Endothelial cell of umbilical vein (primary cell): ENCODE measurements around the gene MYO7B. TPM values are rescaled to one million over a fixed set of nuclear protein-coding genes. Genes with fewer than 3 reads are reported as not detected.

Experiments used
- BruUV-seq: library from RNA; stranded (reverse); fragments of 400-500 nt; replicated peaks from 2 replicates; lab custom pipeline; 2021; lab: Mats Ljungman, UMichigan
- CTCF ChIA-PET: fragments of 300-600, 350-600 bp; sonication (Branson Sonifier 250); formaldehyde crosslinking; loops from one replicate; lab custom pipeline; 2021; ENCODE audit warnings: antibody characterized with exemption, inconsistent platforms; lab: Charles Lee
- POLR2A ChIA-PET: fragments of 300-600, 350-600 bp; sonication (Branson Sonifier 250); formaldehyde crosslinking; loops from one replicate; lab custom pipeline; 2021; ENCODE audit warnings: antibody characterized with exemption, inconsistent platforms; lab: Charles Lee
- DNase-seq: peaks from one replicate; pipeline ENCODE4 v3.0.0-alpha.2; 2011; ENCODE audit warnings: low read depth, low spot score
- FAIRE-seq: peaks from 2 replicates; lab custom pipeline; 2011; peaks lifted over from hg19 to GRCh38; lab: Jason Lieb, UNC
- H2AFZ ChIP-seq: 2 replicates; pipeline ENCODE4 v1.6.0; 2012; ENCODE audit warnings: low read depth, low read length, control low read depth, inconsistent platforms
- H3K27ac ChIP-seq: 2 replicates; pipeline ENCODE4 v1.5.1; 2011; ENCODE audit warnings: low read depth, mild to moderate bottlenecking, control low read depth, low read length, moderate library complexity; ENCODE audit not compliant: insufficient read depth
- H3K27me3 ChIP-seq, 2 experiments: 2 replicates each; pipeline versions ENCODE4 v1.6.0 to v1.6.1; 2011; ENCODE audit warnings: low read length in 2 of 2, mixed read lengths in 1 of 2; ENCODE audit not compliant: control insufficient read depth in 2 of 2, insufficient read depth in 2 of 2
- H3K36me3 ChIP-seq, 2 experiments: 2 replicates in 1 of 2; 3 replicates in 1 of 2; pipeline ENCODE4 v1.5.1; 2011; ENCODE audit warnings: low read length in 2 of 2, mild to moderate bottlenecking in 1 of 2, moderate library complexity in 1 of 2; ENCODE audit not compliant: control insufficient read depth in 2 of 2, insufficient read depth in 2 of 2; ENCODE audit errors: extremely low read depth in 1 of 2
- H3K4me1 ChIP-seq: 3 replicates; pipeline ENCODE4 v1.5.1; 2011; ENCODE audit warnings: mild to moderate bottlenecking, low read length; ENCODE audit not compliant: control insufficient read depth, insufficient read depth; ENCODE audit errors: extremely low read depth
- H3K4me2 ChIP-seq: 2 replicates; pipeline ENCODE4 v1.6.1; 2011; ENCODE audit warnings: low read length, control low read depth, mixed read lengths; ENCODE audit not compliant: insufficient read depth
- H3K4me3 ChIP-seq, 3 experiments: fragments of 200-600 bp in 1 of 3; sonication (generic), shearing (Covaris generic) in 1 of 3; replicated peaks in 1 of 3; 2 replicates each; pipeline ENCODE4 v1.5.1; 2011 to 2016; ENCODE audit warnings: control low read depth in 3 of 3, low read length in 3 of 3, mild to moderate bottlenecking in 2 of 3, inconsistent platforms in 1 of 3, low read depth in 1 of 3, moderate library complexity in 1 of 3; ENCODE audit not compliant: insufficient read depth in 1 of 3
- H3K79me2 ChIP-seq: 2 replicates; pipeline ENCODE4 v1.6.0; 2012; ENCODE audit warnings: low read length, inconsistent platforms; ENCODE audit not compliant: control insufficient read depth, insufficient read depth
- H3K9ac ChIP-seq: replicated peaks from 2 replicates; pipeline ENCODE3; 2011; ENCODE audit warnings: low read length, control low read depth; ENCODE audit not compliant: insufficient read depth; ENCODE audit errors: extremely low read depth
- H3K9me1 ChIP-seq: replicated peaks from 3 replicates; pipeline ENCODE4 v1.6.0; 2011; ENCODE audit warnings: mild to moderate bottlenecking, low read length; ENCODE audit not compliant: control insufficient read depth, insufficient read depth; ENCODE audit errors: extremely low read depth
- H3K9me3 ChIP-seq: replicated peaks from 2 replicates; pipeline ENCODE4 v1.5.1; 2012; ENCODE audit warnings: low read length, inconsistent platforms; ENCODE audit not compliant: control insufficient read depth, insufficient read depth
- H4K20me1 ChIP-seq: replicated peaks from 2 replicates; pipeline ENCODE3; 2011; ENCODE audit warnings: mild to moderate bottlenecking, low read length; ENCODE audit not compliant: control insufficient read depth, insufficient read depth; ENCODE audit errors: extremely low read depth
- EZH2 ChIP-seq: IDR thresholded peaks from 2 replicates; pipeline ENCODE4 v1.6.1; 2012; ENCODE audit warnings: borderline replicate concordance, low read depth, mild to moderate bottlenecking, moderate library complexity, low read length, inconsistent platforms; ENCODE audit not compliant: severe bottlenecking
- FOS ChIP-seq: IDR thresholded peaks from 2 replicates; pipeline ENCODE4 v1.6.1; 2011; ENCODE audit warnings: mild to moderate bottlenecking, low read length, moderate library complexity, borderline replicate concordance; ENCODE audit not compliant: insufficient read depth
- GATA2 ChIP-seq: IDR thresholded peaks from 2 replicates; pipeline ENCODE4 v1.7.0; 2011; ENCODE audit warnings: low read depth, mild to moderate bottlenecking, moderate library complexity, mixed read lengths, low read length; ENCODE audit not compliant: insufficient read length, insufficient read depth
- JUN ChIP-seq: IDR thresholded peaks from 2 replicates; pipeline ENCODE4 v1.6.1; 2011; ENCODE audit warnings: borderline replicate concordance, low read depth; ENCODE audit not compliant: insufficient read length, insufficient read depth
- MAX ChIP-seq: IDR thresholded peaks from 2 replicates; pipeline ENCODE4 v1.6.1; 2011; ENCODE audit not compliant: insufficient read depth, insufficient read length
- MYC ChIP-seq: IDR thresholded peaks from one replicate; pipeline ENCODE4 v1.6.1; 2011; ENCODE audit warnings: mild to moderate bottlenecking, low read depth, low read length
- POLR2A ChIP-seq: IDR thresholded peaks from 2 replicates; pipeline ENCODE4 v1.6.1; 2012; ENCODE audit warnings: low read depth, mild to moderate bottlenecking, control low read depth, low read length
- POLR2AphosphoS5 ChIP-seq: IDR thresholded peaks from 2 replicates; pipeline ENCODE4 v1.6.1; 2012; ENCODE audit warnings: low read depth, mild to moderate bottlenecking, control low read depth, low read length, moderate library complexity; ENCODE audit not compliant: insufficient read depth
- dilution Hi-C: fragments of 300-500 bp; cut with MboI; formaldehyde crosslinking; loops from one replicate; pipeline ENCODE4 v1.15.0; 2019; ENCODE audit warnings: low sequenced_read_pairs; ENCODE audit not compliant: extremely low pct_ligation_motif_present
- intact Hi-C: fragments of 100-400 bp; cut with micrococcal nuclease; formaldehyde crosslinking; loops from one replicate; pipeline ENCODE4 v1.10.0; 2022
- polyA plus RNA-seq, 4 experiments: library from polyadenylated mRNA; depleted of rRNA in 3 of 4; stranded (reverse) in 3 of 4; unstranded in 1 of 4; fragments of >200 nt; gene quantifications; 2 replicates each; pipeline versions ENCODE4 v1.2.1 to v1.2.3, GENCODE V29; 2011 to 2012; ENCODE audit warnings: missing spikeins in 1 of 4
- total RNA-seq: library from RNA; stranded (reverse); gene quantifications from 2 replicates; pipeline ENCODE4 v1.2.3, GENCODE V29; 2021
- TF ChIP-seq, protein P1 (sequence below), 2 donors: IDR thresholded peaks; 1 replicate in 1 of 2; 2 replicates in 1 of 2; pipeline ENCODE4 v1.5.1; 2011; ENCODE audit warnings: low read length in 2 of 2, mild to moderate bottlenecking in 2 of 2, moderate library complexity in 2 of 2, control low read depth in 1 of 2, inconsistent platforms in 1 of 2, low read depth in 1 of 2; ENCODE audit not compliant: insufficient read depth in 1 of 2; ENCODE audit errors: extremely low read depth in 1 of 2

The MYO7B gene
- total and polyA plus RNA-seq, 2 donors (not counting 3 experiments of a cell fraction or from before 2014, with no cell fraction given) = 0.17 TPM; not detected in 1

GRCh38 chr2:127537644-127538043 is 2.2 kb downstream of the MYO7B start:
- no peaks in the 10 kb centered on the region for H3K9me3 ChIP-seq
- H3K79me2 ChIP-seq = no peaks in the 10 kb centered on the region
- FAIRE-seq (no peak), DNase-seq (no peak)
- peaks cover 12 to 13% of the 10 kb centered on the region in 2 experiments for H3K27me3 ChIP-seq
- no peaks in the 10 kb centered on the region for H3K4me1 ChIP-seq
- no peaks in the 10 kb centered on the region for H3K9me1 ChIP-seq
- TF ChIP-seq MAX (no peak), GATA2 (no peak), FOS (no peak), POLR2AphosphoS5 (no peak), EZH2 (no peak), JUN (no peak), MYC (no peak), POLR2A (no peak)
- TF ChIP-seq, protein P1, sequence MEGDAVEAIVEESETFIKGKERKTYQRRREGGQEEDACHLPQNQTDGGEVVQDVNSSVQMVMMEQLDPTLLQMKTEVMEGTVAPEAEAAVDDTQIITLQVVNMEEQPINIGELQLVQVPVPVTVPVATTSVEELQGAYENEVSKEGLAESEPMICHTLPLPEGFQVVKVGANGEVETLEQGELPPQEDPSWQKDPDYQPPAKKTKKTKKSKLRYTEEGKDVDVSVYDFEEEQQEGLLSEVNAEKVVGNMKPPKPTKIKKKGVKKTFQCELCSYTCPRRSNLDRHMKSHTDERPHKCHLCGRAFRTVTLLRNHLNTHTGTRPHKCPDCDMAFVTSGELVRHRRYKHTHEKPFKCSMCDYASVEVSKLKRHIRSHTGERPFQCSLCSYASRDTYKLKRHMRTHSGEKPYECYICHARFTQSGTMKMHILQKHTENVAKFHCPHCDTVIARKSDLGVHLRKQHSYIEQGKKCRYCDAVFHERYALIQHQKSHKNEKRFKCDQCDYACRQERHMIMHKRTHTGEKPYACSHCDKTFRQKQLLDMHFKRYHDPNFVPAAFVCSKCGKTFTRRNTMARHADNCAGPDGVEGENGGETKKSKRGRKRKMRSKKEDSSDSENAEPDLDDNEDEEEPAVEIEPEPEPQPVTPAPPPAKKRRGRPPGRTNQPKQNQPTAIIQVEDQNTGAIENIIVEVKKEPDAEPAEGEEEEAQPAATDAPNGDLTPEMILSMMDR (IDR thresholded peaks at IDR 0.05; ENCODE audit: extremely low read depth in 1 of 2, insufficient read depth in 1 of 2, low read depth in 1 of 2, low read length in 2 of 2) = no peak
- H4K20me1 ChIP-seq = no peaks in the 10 kb centered on the region
- ChIA-PET POLR2A (interaction anchor here (0.9 kb wide), 1 partner anchor 11 kb away, joined by 3 read pairs; no protein-coding TSS in a partner anchor), CTCF (interaction anchor here (1.0 to 2.7 kb wide), 5 partner anchors 11 to 138 kb away, joined by 3 to 12 read pairs (median 4); partner anchors contain the start of genes IWS1 and LIMS2)
- no peak overlapping the region for H3K27ac ChIP-seq
- intact Hi-C loops = no loop called here
- no peak overlapping the region for H2AFZ ChIP-seq
- BruUV-seq = no TSS peak
- no peak overlapping the region for H3K4me3 ChIP-seq
- H3K4me2 ChIP-seq = no peak overlapping the region
- H3K9ac ChIP-seq = no peak overlapping the region
- dilution Hi-C loops = no loop called here
- no peaks in the 10 kb centered on the region for H3K36me3 ChIP-seq
